ENCODE results near the gene VPS13C.

DNA sequence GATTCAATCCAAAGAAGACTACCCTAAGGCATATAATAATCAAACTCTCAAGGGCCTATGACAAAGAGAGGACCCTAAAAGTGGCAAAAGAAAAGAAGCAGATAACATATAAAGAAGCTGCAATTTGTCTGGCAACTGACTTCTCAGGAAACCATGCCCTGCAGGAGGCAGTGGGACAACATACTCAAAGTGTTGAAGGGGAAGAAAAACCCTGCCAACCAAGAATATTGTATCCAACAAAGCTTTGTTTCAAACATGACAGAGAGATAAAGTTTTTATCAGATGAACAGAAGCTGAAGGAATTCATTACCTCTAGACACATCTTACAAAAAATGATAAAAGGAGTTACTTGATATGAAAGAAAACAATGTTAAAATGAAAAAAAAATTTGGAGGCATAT lies 167.1 kb downstream of the VPS13C start:
- TF ChIP-seq, protein P1, sequence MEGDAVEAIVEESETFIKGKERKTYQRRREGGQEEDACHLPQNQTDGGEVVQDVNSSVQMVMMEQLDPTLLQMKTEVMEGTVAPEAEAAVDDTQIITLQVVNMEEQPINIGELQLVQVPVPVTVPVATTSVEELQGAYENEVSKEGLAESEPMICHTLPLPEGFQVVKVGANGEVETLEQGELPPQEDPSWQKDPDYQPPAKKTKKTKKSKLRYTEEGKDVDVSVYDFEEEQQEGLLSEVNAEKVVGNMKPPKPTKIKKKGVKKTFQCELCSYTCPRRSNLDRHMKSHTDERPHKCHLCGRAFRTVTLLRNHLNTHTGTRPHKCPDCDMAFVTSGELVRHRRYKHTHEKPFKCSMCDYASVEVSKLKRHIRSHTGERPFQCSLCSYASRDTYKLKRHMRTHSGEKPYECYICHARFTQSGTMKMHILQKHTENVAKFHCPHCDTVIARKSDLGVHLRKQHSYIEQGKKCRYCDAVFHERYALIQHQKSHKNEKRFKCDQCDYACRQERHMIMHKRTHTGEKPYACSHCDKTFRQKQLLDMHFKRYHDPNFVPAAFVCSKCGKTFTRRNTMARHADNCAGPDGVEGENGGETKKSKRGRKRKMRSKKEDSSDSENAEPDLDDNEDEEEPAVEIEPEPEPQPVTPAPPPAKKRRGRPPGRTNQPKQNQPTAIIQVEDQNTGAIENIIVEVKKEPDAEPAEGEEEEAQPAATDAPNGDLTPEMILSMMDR (conservative IDR thresholded peaks at IDR 0.05; ENCODE audit: low read length): no peak
- TF ChIP-seq EZH2phosphoT487 (IDR thresholded peaks at IDR 0.05; ENCODE audit: borderline replicate concordance): no peak
